AG09319 (cell line): ENCODE results near the gene FBRSL1.

Experiments
- DNase-seq: peaks from one replicate; pipeline ENCODE4 v3.0.0-alpha.2; 2010; ENCODE audit warnings: low read depth; ENCODE audit errors: extremely low read depth
- TF ChIP-seq, protein P1 (sequence below): IDR thresholded peaks from 2 replicates; pipeline ENCODE4 v1.5.1; 2011; ENCODE audit warnings: low read depth, mild to moderate bottlenecking, inconsistent platforms, low read length, moderate library complexity

Gene FBRSL1

DNA sequence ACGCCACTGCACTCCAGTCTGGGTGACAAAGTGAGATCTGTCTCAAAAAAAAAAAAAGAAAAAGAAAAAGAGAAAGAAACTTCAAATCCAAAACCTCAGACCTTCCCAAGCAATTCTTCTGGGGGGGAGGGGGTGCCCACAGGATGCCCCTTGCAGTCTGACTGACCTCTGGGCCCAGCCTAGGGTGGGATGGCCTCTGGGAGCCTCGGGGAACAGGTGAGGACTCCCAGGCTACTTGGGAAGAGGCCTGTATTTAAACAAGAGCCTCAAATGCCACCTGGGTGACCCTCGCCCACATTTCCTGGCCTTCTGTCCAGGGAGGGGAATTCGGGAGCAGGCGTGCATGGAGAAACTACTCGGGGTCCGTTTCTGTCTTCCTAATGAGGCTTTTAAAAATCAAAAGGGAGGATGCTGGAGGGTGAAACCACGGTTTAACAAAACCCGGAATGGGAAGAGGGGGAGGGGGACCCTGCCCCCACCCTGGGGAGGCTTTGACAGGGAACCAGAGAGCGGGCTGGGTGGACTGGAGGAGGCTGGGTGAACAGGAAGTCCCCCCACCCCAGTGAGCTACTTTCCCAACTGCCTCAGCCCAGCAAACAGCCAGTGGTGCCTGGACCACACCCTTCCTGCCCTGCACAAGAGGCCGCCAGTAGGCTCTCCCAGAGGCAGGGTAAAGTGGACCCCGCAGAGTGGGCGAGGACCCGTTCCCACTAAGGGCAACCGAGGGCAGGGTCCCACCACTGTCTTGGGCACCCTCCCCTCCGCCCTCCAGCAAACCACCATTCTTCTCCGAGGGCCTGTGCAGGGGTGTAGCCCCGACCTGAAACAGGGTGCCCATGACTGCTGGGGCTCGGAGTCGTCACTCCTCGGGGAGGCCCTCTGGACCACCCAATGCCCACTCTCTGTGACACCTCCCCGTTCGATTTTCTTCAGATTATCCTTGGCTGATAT lies 1.5 kb upstream of the FBRSL1 start:
- TF ChIP-seq, protein P1, sequence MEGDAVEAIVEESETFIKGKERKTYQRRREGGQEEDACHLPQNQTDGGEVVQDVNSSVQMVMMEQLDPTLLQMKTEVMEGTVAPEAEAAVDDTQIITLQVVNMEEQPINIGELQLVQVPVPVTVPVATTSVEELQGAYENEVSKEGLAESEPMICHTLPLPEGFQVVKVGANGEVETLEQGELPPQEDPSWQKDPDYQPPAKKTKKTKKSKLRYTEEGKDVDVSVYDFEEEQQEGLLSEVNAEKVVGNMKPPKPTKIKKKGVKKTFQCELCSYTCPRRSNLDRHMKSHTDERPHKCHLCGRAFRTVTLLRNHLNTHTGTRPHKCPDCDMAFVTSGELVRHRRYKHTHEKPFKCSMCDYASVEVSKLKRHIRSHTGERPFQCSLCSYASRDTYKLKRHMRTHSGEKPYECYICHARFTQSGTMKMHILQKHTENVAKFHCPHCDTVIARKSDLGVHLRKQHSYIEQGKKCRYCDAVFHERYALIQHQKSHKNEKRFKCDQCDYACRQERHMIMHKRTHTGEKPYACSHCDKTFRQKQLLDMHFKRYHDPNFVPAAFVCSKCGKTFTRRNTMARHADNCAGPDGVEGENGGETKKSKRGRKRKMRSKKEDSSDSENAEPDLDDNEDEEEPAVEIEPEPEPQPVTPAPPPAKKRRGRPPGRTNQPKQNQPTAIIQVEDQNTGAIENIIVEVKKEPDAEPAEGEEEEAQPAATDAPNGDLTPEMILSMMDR: no peak
- DNase-seq: no peak

- DNase-seq: no peak
- TF ChIP-seq, protein P1: no peak
Observed at GRCh38 chr12:132489078-132489601, 811 bp upstream of the FBRSL1 start.

DNA sequence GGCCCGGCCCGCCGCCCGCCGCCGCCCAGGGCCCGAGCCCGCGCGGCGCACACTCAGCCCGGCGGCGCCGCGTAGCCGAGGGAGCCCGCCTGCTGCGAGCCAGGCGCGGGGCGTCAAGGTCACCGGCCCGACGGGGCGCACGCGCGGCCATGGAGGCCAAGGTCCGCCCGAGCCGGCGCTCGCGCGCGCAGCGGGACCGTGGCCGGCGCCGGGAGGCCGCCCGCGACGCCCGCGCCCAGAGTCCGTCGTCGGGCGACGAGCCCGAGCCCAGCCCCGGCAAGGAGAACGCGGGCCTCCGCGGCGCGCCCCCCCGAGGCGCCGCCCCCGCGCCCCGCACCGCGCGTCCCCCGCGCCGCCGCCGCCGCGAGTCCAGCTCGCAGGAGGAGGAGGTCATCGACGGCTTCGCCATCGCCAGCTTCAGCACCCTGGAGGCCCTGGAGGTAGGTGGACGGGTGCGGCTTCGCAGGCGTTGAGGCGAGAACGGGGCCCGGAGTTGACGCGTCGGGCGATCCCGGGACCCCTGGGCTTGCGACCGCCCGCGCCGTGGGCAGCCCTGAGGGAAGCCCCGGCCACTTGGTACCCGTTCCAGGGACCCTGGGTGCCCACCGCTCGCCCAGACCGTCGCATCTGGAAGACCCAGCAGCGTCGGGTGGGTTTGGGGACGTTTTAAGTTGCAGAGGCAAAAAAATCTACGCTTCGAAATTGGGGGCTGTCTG lies 629 bp downstream of the FBRSL1 start:
- DNase-seq: no peak
- TF ChIP-seq, protein P1: no peak

DNA sequence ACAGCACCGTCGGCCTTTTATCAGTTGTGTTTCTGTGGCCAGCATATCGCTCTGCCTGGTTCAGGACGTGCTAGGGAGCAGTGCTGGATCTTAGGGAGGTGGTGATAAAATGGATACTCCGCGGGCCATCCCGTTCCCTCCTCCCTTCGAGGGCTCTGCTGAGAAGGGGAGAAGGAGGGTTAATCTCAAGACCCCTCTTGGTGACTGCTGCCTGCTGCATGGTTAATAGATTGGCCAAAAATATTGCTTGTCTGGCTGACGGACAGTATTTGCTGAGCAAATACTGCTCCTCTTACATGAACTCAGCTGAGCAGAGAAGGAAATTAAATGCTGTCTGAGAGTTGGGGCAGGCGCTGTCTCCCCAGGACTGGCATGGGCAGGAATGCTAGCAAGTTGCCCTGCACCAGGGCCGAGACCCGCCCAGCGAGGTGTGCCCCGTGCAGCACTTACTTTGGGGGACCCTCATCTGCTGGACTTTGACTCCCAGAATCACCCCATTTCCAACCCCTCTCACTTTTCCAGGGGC lies 1.2 kb downstream of the FBRSL1 start:
- DNase-seq: no peak
- TF ChIP-seq, protein P1: no peak

GRCh38 chr12:132491761-132492378 lies 1.9 kb downstream of the FBRSL1 start:
- TF ChIP-seq, protein P1: no peak
- no peak for DNase-seq

DNA sequence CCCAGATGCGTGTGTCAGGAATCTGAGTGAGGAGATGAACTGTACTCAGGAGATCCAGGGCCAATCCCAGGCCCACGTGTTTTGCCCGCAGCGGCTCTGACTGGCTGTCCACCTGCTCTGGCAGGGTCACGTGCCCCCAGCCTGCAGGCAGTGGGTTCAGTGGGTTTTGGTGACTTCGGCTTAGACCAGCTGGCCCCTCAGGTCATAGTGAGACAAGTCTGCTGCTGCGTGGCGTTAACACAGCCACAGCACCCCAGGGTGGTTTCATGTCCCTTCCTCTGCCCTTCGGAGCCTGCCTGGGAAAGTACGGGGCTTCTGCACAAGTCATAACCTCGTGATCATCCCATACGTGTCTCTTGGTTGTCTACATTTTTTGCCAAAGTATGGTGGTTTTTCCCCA lies 2.6 kb downstream of the FBRSL1 start:
- TF ChIP-seq, protein P1: no peak
- no peak for DNase-seq
